SK-N-MC (cell line): ENCODE results near the gene PES1.

Source experiments
- DNase-seq: peaks from one replicate; pipeline ENCODE4 v3.0.0-alpha.2; 2011; ENCODE audit warnings: low read depth, low spot score
- H3K27ac ChIP-seq: fragments of 200-600 bp; sonication (generic); 2 replicates; pipeline ENCODE4 v1.5.1; 2016; ENCODE audit warnings: mixed run types
- H3K36me3 ChIP-seq: fragments of 200-600 bp; sonication (generic); 2 replicates; pipeline ENCODE4 v1.6.1; 2017; ENCODE audit warnings: antibody characterized with exemption, low read length, mixed read lengths; ENCODE audit not compliant: insufficient read depth
- H3K4me3 ChIP-seq: fragments of 200-600 bp; sonication (generic); 2 replicates; pipeline ENCODE4 v1.5.1; 2016
- H3K9ac ChIP-seq: fragments of 200-600 bp; sonication (generic); 2 replicates; pipeline ENCODE4 v1.8.0; 2017; ENCODE audit warnings: mixed run types, mixed read lengths; ENCODE audit not compliant: insufficient read length
- H3K9me3 ChIP-seq: fragments of 200-600 bp; sonication (generic); 2 replicates; pipeline ENCODE4 v1.6.1; 2017; ENCODE audit warnings: low read depth, mild to moderate bottlenecking, antibody characterized with exemption, low read length, moderate library complexity, mixed read lengths
- EZH2 ChIP-seq: fragments of 200-600 bp; sonication (generic); IDR thresholded peaks from one replicate; pipeline ENCODE4 v1.6.1; 2017; ENCODE audit warnings: antibody characterized with exemption
- FOXP2 ChIP-seq: optimal IDR thresholded peaks from 2 replicates; pipeline ENCODE3; 2011; ENCODE audit warnings: mild to moderate bottlenecking, moderate library complexity; ENCODE audit not compliant: insufficient read depth; ENCODE audit errors: extremely low read length, control extremely low read depth
- POLR2AphosphoS5 ChIP-seq: IDR thresholded peaks from 2 replicates; pipeline ENCODE4 v1.6.1; 2012; ENCODE audit warnings: mild to moderate bottlenecking, low read depth, low read length, borderline replicate concordance

Gene PES1

DNA sequence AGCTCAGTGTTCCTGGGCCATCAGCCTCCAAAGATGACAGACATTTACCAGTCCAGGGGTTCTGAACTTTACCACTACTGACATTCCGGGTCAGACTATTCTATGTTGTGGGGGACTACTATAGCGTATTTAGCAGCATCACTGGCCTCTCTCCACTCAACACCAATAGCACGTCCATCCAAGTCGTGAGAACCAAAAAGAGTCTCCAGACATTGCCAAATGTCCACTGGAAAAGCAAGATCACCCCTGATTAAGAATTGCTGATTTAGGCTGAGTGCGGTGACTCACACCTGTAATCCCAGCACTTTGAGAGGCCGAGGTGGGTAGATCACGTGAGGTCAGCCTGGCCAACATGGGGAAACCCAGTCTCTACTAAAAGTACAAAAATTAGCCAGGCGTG, 5.3 kb downstream of the PES1 start:
- Histone ChIP-seq H3K9me3 (no peaks in the 10 kb centered on the region), H3K36me3 (peaks cover 82% of the 10 kb centered on the region), H3K4me3 (no peak overlapping the region), H3K27ac (no peak overlapping the region), H3K9ac (no peak overlapping the region)
- no peak for DNase-seq
- TF ChIP-seq POLR2AphosphoS5, result no peak
- no peak for TF ChIP-seq EZH2
- no peak for TF ChIP-seq FOXP2

DNA sequence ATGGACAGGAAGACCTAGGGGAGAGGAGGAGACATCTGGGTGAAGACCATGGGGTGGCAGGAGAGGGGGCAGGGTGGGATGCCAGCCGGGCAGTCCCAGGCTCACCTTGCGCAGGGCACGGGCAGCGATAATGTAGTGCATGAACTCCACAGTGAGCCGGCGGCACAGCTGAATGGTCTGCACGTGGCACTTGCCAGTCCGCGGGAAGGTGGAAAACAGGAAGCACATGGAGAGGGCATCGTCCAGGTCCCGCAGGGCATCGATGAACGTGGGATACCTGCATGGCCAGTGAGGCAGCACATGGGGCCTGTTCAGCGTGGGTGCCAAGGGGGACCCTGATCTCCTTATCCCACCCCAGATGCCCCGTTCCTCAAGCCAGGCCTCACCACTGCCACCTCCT, 7.3 kb downstream of the PES1 start:
- no peaks in the 10 kb centered on the region for H3K9me3 ChIP-seq
- H3K9ac ChIP-seq, result no peak overlapping the region
- H3K36me3 ChIP-seq, result peaks cover 92% of the 10 kb centered on the region
- DNase-seq, result no peak
- TF ChIP-seq FOXP2 (no peak), POLR2AphosphoS5 (no peak), EZH2 (no peak)
- no peak overlapping the region for H3K27ac ChIP-seq
- H3K4me3 ChIP-seq, result no peak overlapping the region

DNA sequence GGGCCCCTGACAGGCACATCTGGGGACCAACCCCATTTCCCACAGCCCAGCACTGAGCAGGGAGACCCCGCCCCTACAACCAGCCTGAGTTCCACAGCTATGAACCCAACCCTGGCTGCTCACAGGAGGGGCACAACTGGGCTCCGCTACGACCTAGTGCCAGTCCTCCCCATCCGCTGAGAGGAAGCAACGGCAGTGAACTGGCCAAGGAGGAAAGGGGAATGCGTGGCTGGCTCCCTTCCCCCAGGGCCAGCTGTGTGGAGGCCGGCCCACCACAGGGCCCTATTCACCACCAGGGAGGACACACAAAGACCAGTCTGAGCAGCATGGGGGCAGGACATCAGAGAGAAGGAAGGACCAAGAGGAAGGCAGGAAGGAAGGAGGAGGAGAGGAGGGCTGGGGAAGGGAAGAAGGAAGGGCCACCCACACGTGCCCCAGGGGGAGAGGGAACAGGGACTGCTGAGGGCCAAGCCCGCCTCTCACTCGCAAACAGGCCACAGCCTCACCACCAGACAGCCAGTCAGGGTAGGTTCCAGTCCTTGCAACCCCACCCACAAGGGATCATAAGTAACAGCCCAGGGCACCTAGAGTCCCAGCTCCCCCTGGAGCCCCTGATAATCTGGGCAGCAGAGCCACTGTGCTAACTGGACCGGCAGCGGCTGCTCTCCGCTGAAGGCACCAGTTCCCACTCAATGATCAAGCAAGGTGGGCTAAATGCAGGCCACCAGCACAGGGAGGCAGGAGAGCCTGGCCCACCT, 8.7 kb downstream of the PES1 start:
- no peak overlapping the region for H3K4me3 ChIP-seq
- no peak for TF ChIP-seq EZH2
- no peak for TF ChIP-seq POLR2AphosphoS5
- TF ChIP-seq FOXP2, result no peak
- H3K9ac ChIP-seq, result no peak overlapping the region
- DNase-seq, result no peak
- peaks cover 92% of the 10 kb centered on the region for H3K36me3 ChIP-seq
- no peaks in the 10 kb centered on the region for H3K9me3 ChIP-seq
- no peak overlapping the region for H3K27ac ChIP-seq

DNA sequence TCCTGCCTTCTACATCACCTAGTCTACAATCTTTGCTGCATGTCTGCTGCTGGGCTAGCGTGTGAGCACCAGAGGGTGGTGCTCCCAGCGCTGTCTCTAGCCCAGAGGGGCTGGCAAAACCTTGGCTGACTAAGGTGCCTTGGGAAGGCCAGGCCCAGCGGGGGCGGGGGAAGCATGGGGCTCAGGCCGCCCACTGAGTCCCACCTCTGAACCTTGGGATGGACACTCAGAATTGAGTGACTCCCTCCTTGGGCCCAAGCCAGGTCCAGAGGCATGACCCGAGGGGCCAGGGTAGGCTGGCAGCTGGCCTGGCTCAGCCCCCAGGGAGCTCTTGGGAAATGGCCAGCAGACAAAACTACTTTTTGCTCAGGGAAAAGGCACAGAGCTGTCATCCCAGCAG, 9.7 kb downstream of the PES1 start:
- no peak overlapping the region for H3K4me3 ChIP-seq
- H3K27ac ChIP-seq, result no peak overlapping the region
- no peak overlapping the region for H3K9ac ChIP-seq
- no peak for DNase-seq
- TF ChIP-seq EZH2 (no peak), FOXP2 (no peak), POLR2AphosphoS5 (no peak)
- peaks cover 92% of the 10 kb centered on the region for H3K36me3 ChIP-seq
- H3K9me3 ChIP-seq, result no peaks in the 10 kb centered on the region

DNA sequence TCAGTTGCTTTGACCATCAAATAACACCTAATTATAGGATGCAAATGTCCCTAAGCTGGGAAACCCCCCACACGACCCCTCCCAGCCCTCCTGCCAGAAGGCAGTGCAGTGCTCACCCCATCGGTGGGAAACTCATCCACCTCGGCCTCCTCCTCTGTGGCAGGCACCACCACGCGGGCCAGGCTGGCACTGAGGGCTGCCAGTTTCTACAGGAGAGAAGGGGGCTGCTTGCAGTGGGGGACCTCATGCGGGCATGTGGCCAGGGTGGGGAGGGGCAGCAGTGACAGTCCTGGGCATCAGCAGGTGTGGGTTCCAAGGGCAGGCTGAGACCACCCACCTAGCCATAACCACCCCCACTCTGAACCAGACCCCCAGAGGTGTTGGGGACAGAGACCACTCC, 10.8 kb downstream of the PES1 start:
- Histone ChIP-seq H3K27ac (no peak overlapping the region), H3K4me3 (no peak overlapping the region), H3K9ac (no peak overlapping the region), H3K36me3 (peaks cover 92% of the 10 kb centered on the region), H3K9me3 (no peaks in the 10 kb centered on the region)
- no peak for TF ChIP-seq POLR2AphosphoS5
- TF ChIP-seq FOXP2, result no peak
- no peak for TF ChIP-seq EZH2
- DNase-seq, result no peak

DNA sequence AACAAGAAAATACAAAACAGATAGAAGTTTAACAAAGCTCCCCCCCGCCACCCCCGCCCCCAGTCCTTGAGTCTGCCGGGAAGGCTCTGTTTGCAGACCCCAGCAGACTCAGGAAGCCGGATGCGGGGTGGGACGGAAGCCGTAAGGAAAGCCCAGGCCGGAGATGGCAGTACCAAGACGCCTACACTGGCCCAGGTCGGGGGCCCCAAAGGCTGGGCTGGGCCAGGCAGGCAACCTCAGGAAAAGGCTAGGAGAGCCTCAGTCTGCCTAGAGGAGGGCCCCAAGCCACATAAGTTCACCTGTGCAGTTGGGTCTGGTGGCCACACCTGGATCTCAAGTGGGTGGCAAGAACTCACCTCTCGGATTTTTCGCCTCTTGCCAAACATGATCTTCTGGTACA, 13.2 kb downstream of the PES1 start:
- H3K9ac ChIP-seq, result no peak overlapping the region
- DNase-seq, result no peak
- H3K27ac ChIP-seq, result no peak overlapping the region
- H3K9me3 ChIP-seq, result no peaks in the 10 kb centered on the region
- TF ChIP-seq FOXP2 (no peak), EZH2 (no peak), POLR2AphosphoS5 (no peak)
- no peak overlapping the region for H3K4me3 ChIP-seq
- H3K36me3 ChIP-seq, result peaks cover 75% of the 10 kb centered on the region

DNA sequence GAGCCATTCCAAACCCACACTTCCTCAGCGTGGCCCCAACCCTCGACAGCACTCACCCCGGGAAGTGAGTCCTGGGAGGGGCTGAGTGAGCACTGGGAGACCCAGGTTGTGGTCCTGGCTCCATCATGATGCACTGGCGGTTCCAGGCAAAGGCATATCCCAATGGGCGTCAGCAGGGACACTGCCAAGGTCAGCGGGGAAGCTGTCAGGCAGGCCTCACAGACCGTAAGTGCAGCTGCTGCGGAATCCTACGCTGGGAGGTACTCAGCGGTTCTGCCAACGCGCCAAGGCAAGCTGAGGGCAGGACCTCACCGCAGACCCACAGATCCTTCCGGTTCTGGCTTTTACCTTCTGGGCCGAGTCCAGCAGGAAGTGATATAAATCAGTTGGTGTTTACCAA, 15.9 kb downstream of the PES1 start:
- Histone ChIP-seq H3K4me3 (no peak overlapping the region), H3K9ac (no peak overlapping the region), H3K27ac (no peak overlapping the region), H3K36me3 (peaks cover 53% of the 10 kb centered on the region), H3K9me3 (no peaks in the 10 kb centered on the region)
- no peak for DNase-seq
- TF ChIP-seq POLR2AphosphoS5, result no peak

DNA sequence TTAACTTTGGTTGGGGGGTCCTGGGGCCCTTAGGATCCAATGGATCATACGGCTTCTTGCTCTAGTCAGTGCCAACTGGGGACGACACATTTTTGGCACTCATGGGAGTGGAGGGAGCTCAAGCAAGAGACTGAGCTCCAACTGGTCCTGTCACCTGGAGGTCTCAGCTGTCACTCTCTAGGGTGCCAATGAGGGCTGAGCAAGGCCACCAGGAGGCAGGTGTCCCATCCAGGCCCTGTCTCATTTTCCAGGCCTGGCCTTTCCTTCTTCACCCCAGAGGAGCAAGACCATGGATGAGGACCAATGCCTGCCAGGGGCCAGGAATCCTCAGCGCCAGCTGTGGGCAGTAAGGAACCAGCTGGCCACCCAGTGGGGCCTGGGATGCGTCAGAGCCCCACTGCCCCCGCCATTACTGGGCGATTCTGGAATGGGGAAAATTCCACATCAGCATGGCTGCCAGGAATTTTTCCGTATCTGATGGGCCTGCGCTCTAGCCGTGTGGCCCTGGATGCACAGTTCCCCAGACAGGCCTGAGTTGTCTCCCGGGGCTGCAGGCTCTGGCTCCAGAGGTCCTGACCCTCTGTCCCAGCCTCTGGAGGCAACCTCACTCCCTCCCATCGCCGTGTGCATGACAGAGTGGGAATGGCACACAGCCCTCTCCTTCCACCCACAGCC, 16.6 kb downstream of the PES1 start:
- Histone ChIP-seq H3K4me3 (no peak overlapping the region), H3K9ac (no peak overlapping the region), H3K36me3 (peaks cover 46% of the 10 kb centered on the region), H3K27ac (no peak overlapping the region), H3K9me3 (no peaks in the 10 kb centered on the region)
- TF ChIP-seq FOXP2 (no peak), EZH2 (no peak), POLR2AphosphoS5 (no peak)
- DNase-seq, result no peak
